HEK293 (cell line): ENCODE data around the gene GLT1D1.

Experiments
- CTCF ChIA-PET: fragments of 350-600 bp; formaldehyde crosslinking; extraction: SDS; loops from one replicate; lab custom pipeline; 2021; ENCODE audit warnings: antibody characterized with exemption; lab: Yijun Ruan, JAX
- POLR2A ChIA-PET: fragments of 300-600 bp; formaldehyde crosslinking; extraction: SDS; loops from one replicate; lab custom pipeline; 2020; ENCODE audit warnings: antibody characterized with exemption, inconsistent platforms; lab: Yijun Ruan, JAX
- H3K27ac ChIP-seq: fragments of 200-500 bp; sonication (Bioruptor generic); 2 replicates; pipeline ENCODE4 v1.5.1; 2014; ENCODE audit warnings: low read depth, low read length, control low read depth, inconsistent platforms; ENCODE audit errors: extremely low read depth
- H3K36me3 ChIP-seq, 2 experiments: fragments of 200-500 bp in 1 of 2; sonication (Bioruptor generic) in 1 of 2; 1 replicate in 1 of 2; 2 replicates in 1 of 2; pipeline ENCODE4 v1.5.1; 2014 to 2017; ENCODE audit warnings: inconsistent platforms in 2 of 2, low read length in 2 of 2; ENCODE audit not compliant: control insufficient read depth in 2 of 2, insufficient read depth in 1 of 2
- H3K4me1 ChIP-seq: fragments of 200-500 bp; sonication (Bioruptor generic); 2 replicates; pipeline ENCODE4 v1.5.1; 2014; ENCODE audit warnings: mild to moderate bottlenecking, low read length, inconsistent platforms; ENCODE audit not compliant: control insufficient read depth, insufficient read depth
- H3K4me3 ChIP-seq: 2 replicates; pipeline ENCODE4 v1.5.1; 2011; ENCODE audit warnings: low read depth, mild to moderate bottlenecking, control low read depth, low read length, moderate library complexity
- H3K9me3 ChIP-seq: fragments of 200-500 bp; sonication (Bioruptor generic); 2 replicates; pipeline ENCODE4 v1.5.1; 2014; ENCODE audit warnings: low read depth, low read length, inconsistent platforms; ENCODE audit not compliant: control insufficient read depth, insufficient read depth
- BCL11A ChIP-seq: fragments of 450-650 bp; formaldehyde crosslinking; IDR thresholded peaks from 2 replicates; pipeline ENCODE4 v1.5.1; 2016; ENCODE audit warnings: low read depth, missing biosample characterization, missing genetic modification characterization
- KLF17 ChIP-seq: fragments of 450-650 bp; formaldehyde crosslinking; IDR thresholded peaks from 2 replicates; pipeline ENCODE4 v1.5.1; 2016; ENCODE audit warnings: missing biosample characterization, missing genetic modification characterization
- PRDM10 ChIP-seq: fragments of 450-650 bp; formaldehyde crosslinking; IDR thresholded peaks from 2 replicates; pipeline ENCODE4 v1.5.1; 2016; ENCODE audit warnings: missing biosample characterization, missing genetic modification characterization
- ZBTB20 ChIP-seq: fragments of 450-650 bp; formaldehyde crosslinking; IDR thresholded peaks from 2 replicates; pipeline ENCODE4 v1.5.1; 2016; ENCODE audit warnings: missing biosample characterization, missing genetic modification characterization
- ZBTB48 ChIP-seq: fragments of 450-650 bp; formaldehyde crosslinking; IDR thresholded peaks from 2 replicates; pipeline ENCODE4 v1.5.1; 2016; ENCODE audit warnings: missing biosample characterization, missing genetic modification characterization
- ZEB2 ChIP-seq: fragments of 450-650 bp; formaldehyde crosslinking; IDR thresholded peaks from 2 replicates; pipeline ENCODE4 v1.5.1; 2016; ENCODE audit warnings: missing biosample characterization, missing genetic modification characterization
- ZFP37 ChIP-seq: fragments of 450-650 bp; formaldehyde crosslinking; IDR thresholded peaks from 2 replicates; pipeline ENCODE4 v1.5.1; 2016; ENCODE audit warnings: missing biosample characterization, missing genetic modification characterization
- ZNF174 ChIP-seq: fragments of 450-650 bp; formaldehyde crosslinking; IDR thresholded peaks from 2 replicates; pipeline ENCODE4 v1.5.0; 2017; ENCODE audit warnings: missing biosample characterization, mild to moderate bottlenecking, missing genetic modification characterization
- ZNF2 ChIP-seq: fragments of 450-650 bp; formaldehyde crosslinking; IDR thresholded peaks from 2 replicates; pipeline ENCODE4 v1.5.1; 2016; ENCODE audit warnings: missing biosample characterization, missing genetic modification characterization
- ZNF221 ChIP-seq: fragments of 450-650 bp; formaldehyde crosslinking; IDR thresholded peaks from 2 replicates; pipeline ENCODE4 v1.5.1; 2017; ENCODE audit warnings: missing biosample characterization, missing genetic modification characterization, borderline replicate concordance
- ZNF239 ChIP-seq: fragments of 450-650 bp; formaldehyde crosslinking; IDR thresholded peaks from 2 replicates; pipeline ENCODE4 v1.5.1; 2016; ENCODE audit warnings: missing biosample characterization, missing genetic modification characterization
- ZNF24 ChIP-seq: fragments of 450-650 bp; formaldehyde crosslinking; IDR thresholded peaks from 2 replicates; pipeline ENCODE4 v1.5.1; 2016; ENCODE audit warnings: missing biosample characterization, missing genetic modification characterization
- ZNF514 ChIP-seq: fragments of 450-650 bp; formaldehyde crosslinking; IDR thresholded peaks from 2 replicates; pipeline ENCODE4 v1.5.1; 2016; ENCODE audit warnings: missing biosample characterization, missing genetic modification characterization
- ZNF623 ChIP-seq: fragments of 450-650 bp; formaldehyde crosslinking; IDR thresholded peaks from 2 replicates; pipeline ENCODE4 v1.5.1; 2016; ENCODE audit warnings: missing biosample characterization, missing genetic modification characterization
- ZNF658 ChIP-seq: fragments of 450-650 bp; formaldehyde crosslinking; IDR thresholded peaks from 2 replicates; pipeline ENCODE4; 2016; ENCODE audit warnings: missing biosample characterization, missing genetic modification characterization
- ZNF785 ChIP-seq: fragments of 450-650 bp; formaldehyde crosslinking; IDR thresholded peaks from 2 replicates; pipeline ENCODE4 v1.5.1; 2016; ENCODE audit warnings: missing biosample characterization, missing genetic modification characterization
- TF ChIP-seq, protein P1 (sequence below): fragments of 450-650 bp; formaldehyde crosslinking; IDR thresholded peaks from 2 replicates; pipeline ENCODE4 v1.5.1; 2016; ENCODE audit warnings: missing biosample characterization, missing genetic modification characterization
- TF ChIP-seq, protein P2 (sequence below): fragments of 450-650 bp; formaldehyde crosslinking; IDR thresholded peaks from 2 replicates; pipeline ENCODE4 v1.5.1; 2017; ENCODE audit warnings: missing biosample characterization, missing genetic modification characterization
- TF ChIP-seq, protein P3 (sequence below): fragments of 450-650 bp; formaldehyde crosslinking; IDR thresholded peaks from 2 replicates; pipeline ENCODE4 v1.5.1; 2016; ENCODE audit warnings: missing biosample characterization, missing genetic modification characterization

The GLT1D1 gene

GRCh38 chr12:128956755-128957154 is 103.5 kb downstream of the GLT1D1 start:
- Histone ChIP-seq H3K36me3 (no peaks in the 10 kb centered on the region), H3K9me3 (no peaks in the 10 kb centered on the region), H3K4me1 (no peaks in the 10 kb centered on the region), H3K27ac (no peak overlapping the region), H3K4me3 (no peak overlapping the region)
- TF ChIP-seq ZNF514 (tag by site-specific recombination), result no peak
- POLR2A ChIA-PET, result no interaction called here
- CTCF ChIA-PET, result no interaction called here

DNA sequence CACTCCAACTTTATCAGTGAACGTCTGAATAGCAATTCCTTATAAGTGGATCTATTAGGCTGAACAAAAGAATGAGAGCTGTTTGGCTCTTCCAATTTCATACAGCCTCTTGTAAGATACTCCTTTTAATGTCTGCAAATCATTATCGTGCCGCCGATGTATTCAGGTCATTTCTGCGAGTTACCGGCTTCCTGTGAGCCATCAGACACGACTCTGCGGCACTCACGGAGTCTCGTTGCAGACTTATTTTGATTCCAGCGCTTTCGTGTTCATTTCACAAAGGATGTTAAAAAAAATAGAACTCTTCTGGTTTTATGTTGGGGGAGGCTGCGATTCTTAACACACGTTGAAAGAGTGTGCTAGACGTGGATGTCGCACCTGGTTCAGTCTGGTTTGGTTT is 106.6 kb downstream of the GLT1D1 start:
- Histone ChIP-seq H3K27ac (no peak overlapping the region), H3K4me3 (no peak overlapping the region), H3K36me3 (no peaks in the 10 kb centered on the region), H3K4me1 (no peaks in the 10 kb centered on the region), H3K9me3 (no peaks in the 10 kb centered on the region)
- POLR2A ChIA-PET, result no interaction called here
- TF ChIP-seq ZEB2 (tag by site-specific recombination) (no peak), ZFP37 (tag by site-specific recombination) (no peak), ZNF24 (tag by site-specific recombination) (no peak), BCL11A (no peak), ZNF785 (tag by site-specific recombination) (no peak), ZNF658 (tag by site-specific recombination) (no peak), ZBTB48 (tag by site-specific recombination) (no peak), ZNF174 (tag by site-specific recombination) (no peak), KLF17 (tag by site-specific recombination) (no peak)
- TF ChIP-seq, protein P1, sequence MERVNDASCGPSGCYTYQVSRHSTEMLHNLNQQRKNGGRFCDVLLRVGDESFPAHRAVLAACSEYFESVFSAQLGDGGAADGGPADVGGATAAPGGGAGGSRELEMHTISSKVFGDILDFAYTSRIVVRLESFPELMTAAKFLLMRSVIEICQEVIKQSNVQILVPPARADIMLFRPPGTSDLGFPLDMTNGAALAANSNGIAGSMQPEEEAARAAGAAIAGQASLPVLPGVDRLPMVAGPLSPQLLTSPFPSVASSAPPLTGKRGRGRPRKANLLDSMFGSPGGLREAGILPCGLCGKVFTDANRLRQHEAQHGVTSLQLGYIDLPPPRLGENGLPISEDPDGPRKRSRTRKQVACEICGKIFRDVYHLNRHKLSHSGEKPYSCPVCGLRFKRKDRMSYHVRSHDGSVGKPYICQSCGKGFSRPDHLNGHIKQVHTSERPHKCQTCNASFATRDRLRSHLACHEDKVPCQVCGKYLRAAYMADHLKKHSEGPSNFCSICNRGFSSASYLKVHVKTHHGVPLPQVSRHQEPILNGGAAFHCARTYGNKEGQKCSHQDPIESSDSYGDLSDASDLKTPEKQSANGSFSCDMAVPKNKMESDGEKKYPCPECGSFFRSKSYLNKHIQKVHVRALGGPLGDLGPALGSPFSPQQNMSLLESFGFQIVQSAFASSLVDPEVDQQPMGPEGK (tag by site-specific recombination), result no peak
- TF ChIP-seq, protein P2, sequence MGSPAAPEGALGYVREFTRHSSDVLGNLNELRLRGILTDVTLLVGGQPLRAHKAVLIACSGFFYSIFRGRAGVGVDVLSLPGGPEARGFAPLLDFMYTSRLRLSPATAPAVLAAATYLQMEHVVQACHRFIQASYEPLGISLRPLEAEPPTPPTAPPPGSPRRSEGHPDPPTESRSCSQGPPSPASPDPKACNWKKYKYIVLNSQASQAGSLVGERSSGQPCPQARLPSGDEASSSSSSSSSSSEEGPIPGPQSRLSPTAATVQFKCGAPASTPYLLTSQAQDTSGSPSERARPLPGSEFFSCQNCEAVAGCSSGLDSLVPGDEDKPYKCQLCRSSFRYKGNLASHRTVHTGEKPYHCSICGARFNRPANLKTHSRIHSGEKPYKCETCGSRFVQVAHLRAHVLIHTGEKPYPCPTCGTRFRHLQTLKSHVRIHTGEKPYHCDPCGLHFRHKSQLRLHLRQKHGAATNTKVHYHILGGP, result no peak
- TF ChIP-seq, protein P3, sequence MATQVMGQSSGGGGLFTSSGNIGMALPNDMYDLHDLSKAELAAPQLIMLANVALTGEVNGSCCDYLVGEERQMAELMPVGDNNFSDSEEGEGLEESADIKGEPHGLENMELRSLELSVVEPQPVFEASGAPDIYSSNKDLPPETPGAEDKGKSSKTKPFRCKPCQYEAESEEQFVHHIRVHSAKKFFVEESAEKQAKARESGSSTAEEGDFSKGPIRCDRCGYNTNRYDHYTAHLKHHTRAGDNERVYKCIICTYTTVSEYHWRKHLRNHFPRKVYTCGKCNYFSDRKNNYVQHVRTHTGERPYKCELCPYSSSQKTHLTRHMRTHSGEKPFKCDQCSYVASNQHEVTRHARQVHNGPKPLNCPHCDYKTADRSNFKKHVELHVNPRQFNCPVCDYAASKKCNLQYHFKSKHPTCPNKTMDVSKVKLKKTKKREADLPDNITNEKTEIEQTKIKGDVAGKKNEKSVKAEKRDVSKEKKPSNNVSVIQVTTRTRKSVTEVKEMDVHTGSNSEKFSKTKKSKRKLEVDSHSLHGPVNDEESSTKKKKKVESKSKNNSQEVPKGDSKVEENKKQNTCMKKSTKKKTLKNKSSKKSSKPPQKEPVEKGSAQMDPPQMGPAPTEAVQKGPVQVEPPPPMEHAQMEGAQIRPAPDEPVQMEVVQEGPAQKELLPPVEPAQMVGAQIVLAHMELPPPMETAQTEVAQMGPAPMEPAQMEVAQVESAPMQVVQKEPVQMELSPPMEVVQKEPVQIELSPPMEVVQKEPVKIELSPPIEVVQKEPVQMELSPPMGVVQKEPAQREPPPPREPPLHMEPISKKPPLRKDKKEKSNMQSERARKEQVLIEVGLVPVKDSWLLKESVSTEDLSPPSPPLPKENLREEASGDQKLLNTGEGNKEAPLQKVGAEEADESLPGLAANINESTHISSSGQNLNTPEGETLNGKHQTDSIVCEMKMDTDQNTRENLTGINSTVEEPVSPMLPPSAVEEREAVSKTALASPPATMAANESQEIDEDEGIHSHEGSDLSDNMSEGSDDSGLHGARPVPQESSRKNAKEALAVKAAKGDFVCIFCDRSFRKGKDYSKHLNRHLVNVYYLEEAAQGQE (tag by site-specific recombination), result no peak
- CTCF ChIA-PET, result no interaction called here

GRCh38 chr12:128961308-128961902 is 108.1 kb downstream of the GLT1D1 start:
- POLR2A ChIA-PET, result no interaction called here
- TF ChIP-seq ZNF2 (tag by site-specific recombination), result no peak
- TF ChIP-seq ZNF623 (tag by site-specific recombination), result no peak
- no peak for TF ChIP-seq ZNF221
- no peak for TF ChIP-seq PRDM10 (tag by site-specific recombination)
- TF ChIP-seq ZNF239, result no peak
- no peak for TF ChIP-seq ZBTB20 (tag by site-specific recombination)
- TF ChIP-seq, all 188 proteins: peak for 0
- CTCF ChIA-PET, result interaction anchor here (0.6 kb wide), 1 partner anchor 77 kb away, joined by 3 read pairs; no protein-coding TSS in a partner anchor
- Histone ChIP-seq H3K4me3 (no peak overlapping the region), H3K27ac (no peak overlapping the region), H3K4me1 (no peaks in the 10 kb centered on the region), H3K36me3 (no peaks in the 10 kb centered on the region), H3K9me3 (no peaks in the 10 kb centered on the region)
